K562 (cell line): Measurements from ENCODE around the gene CSNK1A1. TPM values are rescaled to one million over a fixed set of nuclear protein-coding genes. Genes with fewer than 3 reads are reported as not detected.

Experiments used
- BRF1 ChIP-seq: IDR thresholded peaks from 3 replicates; pipeline ENCODE4 v1.6.1; 2011; ENCODE audit warnings: borderline replicate concordance, mild to moderate bottlenecking; ENCODE audit not compliant: insufficient read length; ENCODE audit errors: extremely low read depth
- ILF3 ChIP-seq: fragments of 450-650 bp; IDR thresholded peaks from 2 replicates; pipeline ENCODE4 v1.6.1; 2018; ENCODE audit warnings: antibody characterized with exemption, mild to moderate bottlenecking, moderate library complexity, borderline replicate concordance
- KDM5B ChIP-seq: fragments of 200-600 bp; sonication (generic); IDR thresholded peaks from 2 replicates; pipeline ENCODE4 v1.6.1; 2012; ENCODE audit warnings: low read depth, mild to moderate bottlenecking, moderate library complexity, low read length, control low read depth, inconsistent platforms; ENCODE audit not compliant: insufficient replicate concordance
- polyA plus RNA-seq, 8 experiments: library from polyadenylated mRNA; depleted of rRNA in 4 of 8; stranded (reverse) in 5 of 8; unstranded in 3 of 8; fragments of >200 nt; fragmentation: Nextera tagmentation in 2 of 8; fragmentation: Illumina TruSeq in 1 of 8; extraction: Ambion mirVana in 2 of 8; extraction: Trizol in 1 of 8; gene quantifications; 2 replicates each; pipeline versions ENCODE4 v1.2.1 to v1.2.3, GENCODE V29; 2011 to 2014; ENCODE audit warnings: inconsistent platforms in 1 of 8, missing spikeins in 1 of 8
- total RNA-seq, 7 experiments: library from RNA; depleted of rRNA in 6 of 7; stranded (reverse); fragments of >200 nt in 6 of 7; fragmentation: Illumina TruSeq in 2 of 7; extraction: Trizol in 2 of 7; gene quantifications; 2 replicates each; pipeline versions ENCODE4 v1.2.1 to v1.2.3, GENCODE V29; 2011 to 2021; ENCODE audit warnings: low replicate concordance in 1 of 7
- TF ChIP-seq, protein P1 (sequence below): fragments of 250-450 bp; sonication (Bioruptor Pico); IDR thresholded peaks from 2 replicates; pipeline ENCODE4 v1.5.0; 2021; ENCODE audit warnings: mild to moderate bottlenecking, borderline replicate concordance
- TF ChIP-seq, protein P2 (sequence below): sonication (generic); formaldehyde crosslinking; IDR thresholded peaks from 2 replicates; pipeline ENCODE4 v1.8.1; 2023; ENCODE audit warnings: mild to moderate bottlenecking, missing genetic modification reagents
- TF ChIP-seq, protein P3 (sequence below), 2 experiments: fragments of 450-650 bp in 1 of 2; sonication (generic) in 1 of 2; formaldehyde crosslinking in 1 of 2; IDR thresholded peaks in 1 of 2; conservative IDR thresholded peaks in 1 of 2; 2 replicates each; pipeline versions ENCODE4 v1.6.1 to v1.8.1; 2016 to 2023; ENCODE audit warnings: mild to moderate bottlenecking in 2 of 2, moderate library complexity in 2 of 2, inconsistent platforms in 1 of 2, missing genetic modification reagents in 1 of 2
- TF ChIP-seq, protein P4 (sequence below): fragments of 450-650 bp; IDR thresholded peaks from 2 replicates; pipeline ENCODE4 v1.7.1; 2018; ENCODE audit warnings: mild to moderate bottlenecking, low read depth; ENCODE audit not compliant: partially characterized antibody

The CSNK1A1 gene
- total and polyA plus RNA-seq, 9 of the 15 experiments (the other 6 are each of a cell fraction or from before 2014, with no cell fraction given): 49.1 to 196 (median 154) TPM

DNA sequence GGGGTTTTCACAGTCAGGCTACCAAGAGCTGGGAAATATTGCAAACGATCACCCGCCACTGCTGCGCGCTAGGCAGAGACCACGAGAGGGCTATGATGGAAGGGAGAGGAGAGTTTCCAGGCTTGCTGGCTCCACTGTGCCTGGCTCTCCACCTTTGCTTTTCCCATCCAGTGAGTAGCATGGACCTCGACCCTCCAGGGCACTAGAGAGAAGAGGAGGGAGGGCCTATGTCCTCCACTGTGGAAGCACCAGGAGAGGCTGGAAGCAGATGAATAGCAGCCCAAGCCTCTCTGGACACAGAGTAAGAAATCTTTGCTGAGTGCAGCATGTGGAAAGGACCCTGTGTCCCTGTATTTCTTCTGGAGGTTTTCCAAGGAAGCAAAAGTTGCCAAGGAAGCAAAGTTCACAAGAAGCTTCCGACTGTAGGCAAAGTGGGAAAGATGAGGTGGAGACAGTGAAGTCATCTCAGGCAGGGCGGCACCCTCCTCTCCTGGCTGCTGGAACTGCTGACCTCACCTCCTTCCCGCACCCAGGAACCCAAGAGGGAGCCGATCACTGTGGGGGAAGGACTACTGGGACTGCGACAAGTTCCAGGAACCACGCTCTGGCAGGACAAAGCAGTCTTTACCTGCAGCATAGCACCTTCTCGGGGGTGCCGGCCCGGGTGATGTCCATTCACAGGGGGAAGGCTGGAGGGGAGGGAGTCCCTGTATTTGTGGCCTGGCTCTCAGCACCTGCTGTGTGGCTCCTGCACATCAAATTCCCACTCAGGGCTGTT, 79.6 kb downstream of the CSNK1A1 start (continued):
- TF ChIP-seq, protein P1, sequence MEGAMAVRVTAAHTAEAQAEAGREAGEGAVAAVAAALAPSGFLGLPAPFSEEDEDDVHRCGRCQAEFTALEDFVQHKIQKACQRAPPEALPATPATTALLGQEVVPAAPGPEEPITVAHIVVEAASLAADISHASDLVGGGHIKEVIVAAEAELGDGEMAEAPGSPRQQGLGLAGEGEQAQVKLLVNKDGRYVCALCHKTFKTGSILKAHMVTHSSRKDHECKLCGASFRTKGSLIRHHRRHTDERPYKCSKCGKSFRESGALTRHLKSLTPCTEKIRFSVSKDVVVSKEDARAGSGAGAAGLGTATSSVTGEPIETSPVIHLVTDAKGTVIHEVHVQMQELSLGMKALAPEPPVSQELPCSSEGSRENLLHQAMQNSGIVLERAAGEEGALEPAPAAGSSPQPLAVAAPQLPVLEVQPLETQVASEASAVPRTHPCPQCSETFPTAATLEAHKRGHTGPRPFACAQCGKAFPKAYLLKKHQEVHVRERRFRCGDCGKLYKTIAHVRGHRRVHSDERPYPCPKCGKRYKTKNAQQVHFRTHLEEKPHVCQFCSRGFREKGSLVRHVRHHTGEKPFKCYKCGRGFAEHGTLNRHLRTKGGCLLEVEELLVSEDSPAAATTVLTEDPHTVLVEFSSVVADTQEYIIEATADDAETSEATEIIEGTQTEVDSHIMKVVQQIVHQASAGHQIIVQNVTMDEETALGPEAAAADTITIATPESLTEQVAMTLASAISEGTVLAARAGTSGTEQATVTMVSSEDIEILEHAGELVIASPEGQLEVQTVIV: no peak
- TF ChIP-seq KDM5B: peak; percentile 28
- TF ChIP-seq, protein P2, sequence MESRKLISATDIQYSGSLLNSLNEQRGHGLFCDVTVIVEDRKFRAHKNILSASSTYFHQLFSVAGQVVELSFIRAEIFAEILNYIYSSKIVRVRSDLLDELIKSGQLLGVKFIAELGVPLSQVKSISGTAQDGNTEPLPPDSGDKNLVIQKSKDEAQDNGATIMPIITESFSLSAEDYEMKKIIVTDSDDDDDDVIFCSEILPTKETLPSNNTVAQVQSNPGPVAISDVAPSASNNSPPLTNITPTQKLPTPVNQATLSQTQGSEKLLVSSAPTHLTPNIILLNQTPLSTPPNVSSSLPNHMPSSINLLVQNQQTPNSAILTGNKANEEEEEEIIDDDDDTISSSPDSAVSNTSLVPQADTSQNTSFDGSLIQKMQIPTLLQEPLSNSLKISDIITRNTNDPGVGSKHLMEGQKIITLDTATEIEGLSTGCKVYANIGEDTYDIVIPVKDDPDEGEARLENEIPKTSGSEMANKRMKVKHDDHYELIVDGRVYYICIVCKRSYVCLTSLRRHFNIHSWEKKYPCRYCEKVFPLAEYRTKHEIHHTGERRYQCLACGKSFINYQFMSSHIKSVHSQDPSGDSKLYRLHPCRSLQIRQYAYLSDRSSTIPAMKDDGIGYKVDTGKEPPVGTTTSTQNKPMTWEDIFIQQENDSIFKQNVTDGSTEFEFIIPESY (CRISPR knock-in tag): peak; percentile 95
- TF ChIP-seq, protein P3, sequence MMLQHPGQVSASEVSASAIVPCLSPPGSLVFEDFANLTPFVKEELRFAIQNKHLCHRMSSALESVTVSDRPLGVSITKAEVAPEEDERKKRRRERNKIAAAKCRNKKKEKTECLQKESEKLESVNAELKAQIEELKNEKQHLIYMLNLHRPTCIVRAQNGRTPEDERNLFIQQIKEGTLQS (IDR thresholded peaks at IDR 0.05): peak; percentile 71; the same call in 1 of the 2 replicates
- TF ChIP-seq, protein P3 (CRISPR knock-in tag; conservative IDR thresholded peaks at IDR 0.05): no peak
- TF ChIP-seq BRF1: no peak
- TF ChIP-seq, protein P4, sequence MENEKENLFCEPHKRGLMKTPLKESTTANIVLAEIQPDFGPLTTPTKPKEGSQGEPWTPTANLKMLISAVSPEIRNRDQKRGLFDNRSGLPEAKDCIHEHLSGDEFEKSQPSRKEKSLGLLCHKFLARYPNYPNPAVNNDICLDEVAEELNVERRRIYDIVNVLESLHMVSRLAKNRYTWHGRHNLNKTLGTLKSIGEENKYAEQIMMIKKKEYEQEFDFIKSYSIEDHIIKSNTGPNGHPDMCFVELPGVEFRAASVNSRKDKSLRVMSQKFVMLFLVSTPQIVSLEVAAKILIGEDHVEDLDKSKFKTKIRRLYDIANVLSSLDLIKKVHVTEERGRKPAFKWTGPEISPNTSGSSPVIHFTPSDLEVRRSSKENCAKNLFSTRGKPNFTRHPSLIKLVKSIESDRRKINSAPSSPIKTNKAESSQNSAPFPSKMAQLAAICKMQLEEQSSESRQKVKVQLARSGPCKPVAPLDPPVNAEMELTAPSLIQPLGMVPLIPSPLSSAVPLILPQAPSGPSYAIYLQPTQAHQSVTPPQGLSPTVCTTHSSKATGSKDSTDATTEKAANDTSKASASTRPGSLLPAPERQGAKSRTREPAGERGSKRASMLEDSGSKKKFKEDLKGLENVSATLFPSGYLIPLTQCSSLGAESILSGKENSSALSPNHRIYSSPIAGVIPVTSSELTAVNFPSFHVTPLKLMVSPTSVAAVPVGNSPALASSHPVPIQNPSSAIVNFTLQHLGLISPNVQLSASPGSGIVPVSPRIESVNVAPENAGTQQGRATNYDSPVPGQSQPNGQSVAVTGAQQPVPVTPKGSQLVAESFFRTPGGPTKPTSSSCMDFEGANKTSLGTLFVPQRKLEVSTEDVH: no peak
- TF ChIP-seq ILF3: no peak
